ENCODE data around the gene ROCK2.

Gene ROCK2

DNA sequence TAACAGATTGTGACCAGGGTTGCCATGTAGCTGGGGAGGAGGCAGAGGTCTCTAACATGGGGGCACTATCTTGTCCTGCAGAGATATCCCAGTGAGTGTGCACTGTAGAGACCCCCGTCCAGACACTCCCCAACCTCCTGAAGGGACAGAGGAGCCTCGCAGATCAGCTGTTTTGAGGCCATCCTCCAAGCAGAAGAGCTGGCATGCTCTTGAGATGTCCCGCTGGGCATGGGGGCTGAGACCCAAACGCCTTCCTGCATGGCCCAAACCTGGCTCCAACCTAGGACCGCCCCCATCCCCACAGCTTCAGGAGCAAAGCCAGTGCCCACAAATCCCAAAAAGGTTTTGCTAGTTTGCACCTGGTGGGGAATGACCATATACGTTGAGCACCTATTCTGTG, 191.8 kb downstream of the ROCK2 start:
- DNase-seq (ENCODE audit: low spot score): no peak

DNA sequence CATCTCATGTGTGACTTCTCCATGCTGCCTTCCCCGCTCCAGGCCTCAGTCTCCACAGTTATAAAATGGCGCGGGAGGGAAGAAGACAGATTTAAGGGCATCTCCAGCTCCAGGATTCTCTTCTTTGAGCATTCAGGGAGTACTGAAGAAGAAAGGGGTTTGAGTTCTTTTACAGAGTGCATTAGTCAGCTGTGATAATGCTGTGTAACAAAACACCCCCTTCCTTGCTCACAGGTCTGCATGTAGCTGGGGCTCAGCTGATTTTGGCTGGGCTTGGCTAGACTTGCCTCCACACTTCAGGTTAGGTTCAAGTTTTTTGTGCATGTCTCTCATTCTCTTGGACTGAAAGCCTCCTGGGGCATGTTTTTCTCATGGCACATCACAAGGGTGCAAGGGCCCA, 197.2 kb downstream of the ROCK2 start:
- no peak for DNase-seq (ENCODE audit: low spot score)

DNA sequence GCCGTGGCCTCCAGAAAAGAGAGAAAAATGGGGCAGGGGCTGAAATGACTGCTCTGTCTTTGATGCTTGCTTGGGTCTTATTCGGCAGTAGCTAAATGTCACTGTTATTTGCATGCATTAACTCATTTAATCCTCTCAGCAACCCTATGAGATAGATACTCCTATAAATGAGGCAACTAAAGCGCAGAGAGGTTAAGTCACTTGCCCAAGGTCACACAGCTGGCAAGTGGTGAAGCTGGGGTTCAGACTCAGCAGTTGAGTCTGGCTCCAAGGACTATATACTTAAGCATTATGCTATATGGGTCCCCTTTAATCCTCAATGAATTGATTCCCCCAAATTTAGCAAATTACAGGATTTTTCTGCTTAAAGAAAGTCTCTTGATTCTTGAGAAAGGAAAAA, 198.4 kb downstream of the ROCK2 start:
- no peak for DNase-seq (ENCODE audit: low spot score)

DNA sequence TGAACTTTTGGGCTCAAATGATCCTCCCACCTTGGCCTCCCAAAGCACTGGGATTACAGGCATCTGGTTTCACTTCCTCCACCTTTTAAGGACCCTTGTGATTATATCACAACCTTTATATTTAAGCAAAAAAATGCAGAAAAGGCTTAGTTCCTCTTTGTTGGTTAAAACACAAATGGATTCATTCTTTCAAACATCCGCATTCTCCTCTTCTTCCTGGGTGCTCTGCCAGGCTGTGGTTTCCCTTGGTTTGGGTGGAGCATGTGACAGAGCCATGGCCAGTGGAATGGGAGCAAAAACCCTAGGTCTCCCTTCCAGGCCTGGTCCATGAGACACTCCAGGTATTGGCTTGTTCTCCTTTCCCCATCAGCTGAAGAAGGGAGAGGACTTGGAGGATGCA, 199.1 kb downstream of the ROCK2 start:
- DNase-seq (ENCODE audit: low spot score): no peak

DNA sequence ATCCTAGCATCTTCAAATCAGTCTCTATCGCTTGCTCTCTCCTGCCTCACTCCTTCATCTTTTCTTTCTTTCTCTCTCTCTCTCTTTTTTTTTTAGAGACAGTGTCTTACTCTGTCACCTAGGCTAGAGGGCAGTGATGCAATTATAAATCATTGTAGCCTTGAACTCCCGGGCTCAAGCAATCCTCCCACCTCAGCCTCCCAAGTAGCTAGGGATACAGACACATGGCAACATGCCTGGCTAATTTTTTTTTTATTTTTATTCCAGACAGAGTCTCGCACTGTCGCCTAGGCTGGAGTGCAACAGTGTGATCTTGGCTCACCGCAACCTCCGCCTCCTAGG, 199.7 kb downstream of the ROCK2 start:
- DNase-seq (ENCODE audit: low spot score): no peak

DNA sequence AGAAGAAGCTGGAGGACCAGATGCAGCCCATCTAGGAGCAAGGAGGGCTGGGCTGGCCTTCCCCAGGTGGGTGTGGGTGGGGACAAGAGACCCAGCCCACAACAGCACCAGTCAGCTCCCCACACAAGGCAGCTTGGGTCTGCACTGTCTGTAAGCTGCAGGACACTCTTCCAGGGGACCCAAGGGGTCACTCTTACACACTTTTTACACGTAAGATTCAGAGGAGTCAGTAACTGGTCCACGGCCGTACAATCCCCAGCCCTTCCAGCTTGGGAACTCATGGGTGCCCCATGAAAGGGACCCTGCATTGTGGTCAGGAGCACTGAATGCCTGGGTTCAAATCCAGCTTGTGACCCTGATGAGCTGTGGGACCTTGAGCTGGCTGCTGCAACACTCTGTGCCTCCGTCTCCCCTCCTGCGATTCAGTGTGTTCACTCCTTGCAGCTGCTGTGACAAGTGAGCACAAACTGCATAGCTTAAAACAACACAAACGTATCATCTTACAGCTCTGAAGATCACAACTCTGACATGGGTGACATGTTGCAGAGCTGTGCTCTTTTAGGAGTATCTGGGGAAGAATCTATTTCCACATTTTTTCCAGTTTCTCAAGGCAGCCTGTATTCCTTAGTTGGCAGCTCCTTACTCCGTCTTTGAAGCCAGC, 200.2 kb downstream of the ROCK2 start:
- no peak for DNase-seq (ENCODE audit: low spot score)

DNA sequence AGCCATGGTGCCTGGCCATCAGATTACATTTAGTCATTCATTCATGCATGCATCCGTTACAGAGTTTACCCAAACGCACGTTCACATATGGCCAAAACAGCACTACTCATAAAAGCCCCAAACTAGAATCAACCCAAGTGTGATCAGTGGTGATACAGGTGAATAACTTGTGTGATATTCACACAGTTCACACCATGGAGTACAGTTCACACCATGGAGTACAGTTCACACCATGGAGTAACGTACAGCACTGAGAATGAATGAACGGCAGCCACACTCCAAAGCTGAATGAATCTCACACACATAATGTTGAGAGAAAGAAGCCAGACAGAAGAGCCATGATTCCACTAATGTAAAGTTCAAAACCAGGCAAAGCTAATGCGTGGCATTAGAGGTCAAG, 201.4 kb downstream of the ROCK2 start:
- no peak for DNase-seq (ENCODE audit: low spot score)

DNA sequence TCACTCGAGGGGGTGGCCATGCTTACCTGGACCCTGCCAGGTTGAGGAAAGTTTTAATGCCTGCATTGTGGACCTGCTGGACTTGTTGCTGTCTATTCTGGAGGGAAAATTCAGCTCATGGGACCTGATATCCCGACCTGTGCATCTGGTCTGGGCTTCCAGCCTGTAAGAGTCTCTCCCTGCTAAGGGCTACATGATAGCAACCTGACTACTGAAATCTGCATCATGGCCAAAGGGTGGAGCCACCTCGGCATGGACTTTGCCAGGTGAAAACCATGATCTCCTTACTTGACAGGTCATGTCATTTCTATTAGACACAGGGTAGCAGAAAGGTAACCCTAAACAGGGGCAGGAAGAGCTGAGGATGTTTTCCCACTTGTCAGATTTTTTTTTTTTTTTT, 202.1 kb downstream of the ROCK2 start:
- no peak for DNase-seq (ENCODE audit: low spot score)

DNA sequence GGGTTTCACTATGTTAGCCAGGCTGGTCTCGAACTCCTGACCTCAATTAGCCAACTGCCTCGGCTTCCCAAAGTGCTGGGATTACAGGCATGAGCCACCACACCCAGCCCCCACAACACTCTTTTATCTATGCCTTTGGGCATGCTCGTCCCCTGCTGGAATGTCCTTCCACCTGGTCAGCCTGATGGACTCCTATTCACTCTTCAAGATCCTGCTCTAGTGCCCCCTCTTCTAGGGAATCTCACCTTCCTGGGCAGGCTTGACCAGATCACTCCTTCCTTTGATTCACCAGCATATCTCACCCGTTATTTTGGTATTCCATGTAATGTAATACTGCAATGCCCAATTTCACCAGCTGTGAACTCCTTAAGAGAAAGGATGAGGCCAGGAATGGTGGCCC, 203.1 kb downstream of the ROCK2 start:
- no peak for DNase-seq (ENCODE audit: low spot score)

DNA sequence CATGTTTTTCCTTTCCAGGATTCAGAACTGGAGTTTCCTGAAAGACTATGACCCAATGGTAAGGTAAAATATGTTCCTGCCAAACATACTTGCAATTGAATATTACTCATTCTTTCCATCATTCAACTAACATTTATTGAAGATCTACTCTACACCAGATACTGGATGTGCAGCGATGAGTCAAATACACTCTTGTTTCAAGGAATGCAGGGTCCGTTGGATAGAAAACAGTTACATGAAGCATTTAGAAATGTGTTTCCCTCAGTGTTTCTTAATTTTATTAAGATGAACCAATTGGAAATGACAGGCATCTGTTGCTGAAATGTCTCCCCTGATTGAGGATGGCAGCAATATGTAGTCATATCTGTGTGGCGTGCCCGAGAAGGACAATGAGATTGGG, 203.9 kb downstream of the ROCK2 start:
- no peak for DNase-seq (ENCODE audit: low spot score)

DNA sequence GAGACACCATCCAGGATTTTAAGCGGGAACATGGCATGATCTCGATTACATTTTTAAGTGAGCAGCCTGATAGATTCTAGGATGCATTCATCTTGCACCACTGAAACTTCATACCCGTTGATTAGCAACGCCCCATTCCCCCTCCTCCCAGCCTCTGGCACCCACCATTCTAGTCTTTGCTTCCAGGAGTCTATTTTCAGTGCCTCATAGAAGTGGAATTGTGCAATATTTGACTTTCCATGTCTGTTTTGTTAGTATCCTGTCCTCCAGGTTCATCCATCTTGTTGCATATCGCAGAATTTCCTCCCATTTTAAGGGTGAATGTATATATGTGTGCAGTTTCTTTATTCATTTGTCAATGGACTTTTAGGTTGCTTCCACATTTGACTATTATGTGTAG, 210.1 kb downstream of the ROCK2 start:
- no peak for DNase-seq (ENCODE audit: low spot score)

DNA sequence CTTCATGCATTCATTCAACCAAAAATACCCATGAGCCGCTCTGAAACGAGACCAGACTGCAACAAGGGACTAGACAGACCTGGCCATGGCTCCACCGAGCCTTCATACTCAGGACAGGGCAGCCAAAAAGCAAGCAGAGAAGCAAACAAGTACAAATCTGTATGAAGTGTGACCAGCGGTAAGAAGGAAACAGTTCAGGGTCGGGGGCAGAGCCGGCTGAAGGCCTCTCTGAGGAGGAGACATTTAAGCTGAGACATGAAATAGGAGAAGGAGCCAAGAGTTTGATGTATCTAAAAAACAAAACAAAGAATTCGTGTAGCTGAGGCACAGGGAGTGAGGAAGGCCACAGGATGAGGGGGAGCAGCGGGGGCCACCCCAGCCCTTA, 210.5 kb downstream of the ROCK2 start:
- no peak for DNase-seq (ENCODE audit: low spot score)

DNA sequence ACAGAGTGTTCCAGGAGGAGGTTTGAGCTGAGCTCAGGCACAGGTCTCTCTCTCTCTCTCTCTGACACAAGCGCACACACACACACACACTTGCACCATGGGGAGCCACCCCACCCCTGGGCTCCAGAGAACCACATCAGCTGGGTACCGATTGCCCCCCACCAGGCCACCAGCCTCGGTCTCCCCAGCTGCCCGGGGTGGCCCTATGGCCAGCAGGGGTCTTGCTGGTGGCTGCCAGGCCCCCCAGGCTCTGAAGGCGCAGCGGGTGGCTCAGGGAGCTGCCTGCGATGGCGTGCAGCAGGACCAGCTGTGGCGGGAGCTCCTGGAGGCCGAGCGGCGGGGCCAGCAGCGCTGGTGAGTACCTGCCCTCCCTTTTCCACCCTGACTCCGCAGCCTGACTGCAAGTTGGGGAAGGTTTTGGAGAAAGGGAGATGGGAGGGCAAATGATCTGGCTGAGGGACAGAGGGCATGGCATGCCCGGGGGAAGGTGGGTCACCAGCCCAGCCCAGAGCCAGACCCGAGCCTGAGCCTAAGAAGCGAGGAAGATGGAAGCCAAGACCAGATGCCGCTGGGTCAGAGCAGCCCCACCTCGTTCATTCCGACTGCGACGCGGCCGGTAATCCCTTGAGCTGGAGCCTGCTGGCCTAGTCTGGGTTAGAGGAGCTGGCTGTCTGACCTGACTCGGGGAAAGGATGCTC, 211.0 kb downstream of the ROCK2 start:
- DNase-seq (ENCODE audit: low spot score): no peak

DNA sequence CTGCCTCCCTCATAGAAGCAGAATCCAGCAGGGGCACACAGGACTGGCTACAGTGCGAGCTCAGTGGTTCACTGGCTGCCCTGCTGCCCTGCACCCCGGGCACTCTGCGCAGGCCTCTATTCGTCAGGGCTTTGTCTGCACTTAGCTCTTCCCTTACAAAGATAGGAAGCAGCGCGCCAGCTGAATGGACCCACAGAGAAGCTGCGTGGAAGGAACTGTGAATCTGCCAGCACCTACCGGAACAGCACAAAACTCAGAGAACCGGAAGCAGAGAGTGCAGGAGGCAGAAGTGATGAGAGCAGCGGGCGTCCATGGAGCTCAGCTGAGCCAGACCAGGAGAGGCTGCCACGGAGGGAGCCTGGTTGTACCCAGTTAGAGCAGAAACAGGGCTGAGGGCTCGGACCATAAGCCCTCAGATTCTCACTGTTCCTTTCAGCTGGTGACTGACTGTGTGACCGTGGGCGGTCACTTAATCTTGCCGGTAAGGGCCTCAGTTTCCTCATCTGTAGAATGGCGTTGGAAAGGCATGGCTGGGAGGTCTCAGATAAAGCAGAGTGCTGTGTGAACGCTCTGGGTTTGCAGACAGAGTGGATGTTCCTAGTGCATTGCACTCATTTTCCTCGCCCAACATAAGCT, 212.3 kb downstream of the ROCK2 start:
- no peak for DNase-seq (ENCODE audit: low spot score)

DNA sequence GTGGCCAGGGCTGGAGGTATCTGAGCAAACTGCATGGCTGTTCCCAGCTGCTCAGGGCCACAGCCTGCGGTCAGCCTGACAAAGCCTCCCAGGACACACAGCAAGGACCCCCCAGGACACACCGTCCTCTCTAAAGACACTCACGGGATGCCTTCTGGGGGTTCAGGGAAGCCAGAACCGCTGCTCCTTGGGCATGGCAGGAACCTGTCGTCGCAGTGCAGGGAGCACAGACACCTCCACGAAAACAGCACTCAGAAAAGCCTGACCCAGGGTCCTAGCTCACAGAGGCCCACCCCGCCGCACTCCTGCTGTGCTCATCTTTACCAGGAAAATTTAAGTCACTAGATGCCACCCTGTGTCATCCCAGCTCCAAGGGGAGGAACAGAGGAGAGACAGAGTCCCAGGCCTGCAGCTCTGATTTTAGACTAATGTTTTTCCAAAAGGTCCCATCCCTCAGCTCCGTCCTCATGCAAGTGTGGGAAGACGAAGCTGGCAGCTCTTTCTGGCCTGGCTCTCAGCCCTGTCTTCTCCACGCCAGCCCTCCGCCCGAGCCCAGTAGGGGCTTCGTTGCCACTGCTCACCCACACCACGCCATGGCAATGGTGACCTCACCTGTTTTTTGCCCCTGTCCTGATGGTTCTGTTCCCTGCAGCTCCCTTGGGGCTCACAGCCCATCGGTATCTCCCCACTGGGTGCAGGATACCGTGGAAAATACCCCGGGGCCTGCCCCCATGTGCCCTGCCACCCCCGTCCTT, 213.1 kb downstream of the ROCK2 start:
- no peak for DNase-seq (ENCODE audit: low spot score)

All from CD4-positive, alpha-beta T cell treated with Interleukin-2 at 100 ng/mL for 4 hours (primary cell).